ENCODE measurements around the gene TMEM126B. TPM values are rescaled to one million over a fixed set of nuclear protein-coding genes. Genes with fewer than 3 reads are reported as not detected.
A peak's percentile ranks its signal among the peaks of the same experiment; 100 is the strongest.

The TMEM126B gene
- total and polyA plus RNA-seq, 2 of the 13 experiments (the other 11 are each of a cell fraction or from before 2014, with no cell fraction given), result 33.6 to 54.8 TPM

GRCh38 chr11:85664615-85665481, 36.5 kb downstream of the TMEM126B start, which contains the start of gene CREBZF (continued):
- TF ChIP-seq ZFY (CRISPR knock-in tag; IDR thresholded peaks at IDR 0.05) (peak; percentile 100), CBX5 (CRISPR knock-in tag; IDR thresholded peaks at IDR 0.05; ENCODE audit: borderline replicate concordance) (no peak), ZSCAN25 (CRISPR knock-in tag; IDR thresholded peaks at IDR 0.05) (peak; percentile 77; the same call in 1 of the 2 replicates), MBNL3 (CRISPR knock-in tag; conservative IDR thresholded peaks at IDR 0.05) (no peak), MTF1 (CRISPR knock-in tag; IDR thresholded peaks at IDR 0.05) (0 out of 2 replicates have a peak, but pooled peaks have one; percentile 64), FUBP1 (CRISPR knock-in tag; IDR thresholded peaks at IDR 0.05; ENCODE audit: borderline replicate concordance) (no peak), HOXA5 (CRISPR knock-in tag; IDR thresholded peaks at IDR 0.05) (no peak), NR1H2 (CRISPR knock-in tag; IDR thresholded peaks at IDR 0.05; ENCODE audit: borderline replicate concordance, low read depth) (no peak), NR2F6 (IDR thresholded peaks at IDR 0.05) (no peak; the same call in 1 of the 2 replicates), NR2F6 (CRISPR knock-in tag; IDR thresholded peaks at IDR 0.05) (0 out of 2 replicates have a peak, but pooled peaks have one; percentile 5), E2F2 (CRISPR knock-in tag; IDR thresholded peaks at IDR 0.05; ENCODE audit: borderline replicate concordance) (0 out of 2 replicates have a peak, but pooled peaks have one; percentile 77), ZNF766 (CRISPR knock-in tag; IDR thresholded peaks at IDR 0.05; ENCODE audit: borderline replicate concordance) (peak; percentile 54; the same call in 1 of the 2 replicates), SMAD1 (CRISPR knock-in tag; IDR thresholded peaks at IDR 0.05; ENCODE audit: borderline replicate concordance, low read depth) (peak; percentile 67; the same call in 1 of the 2 replicates), SOX5 (CRISPR knock-in tag; IDR thresholded peaks at IDR 0.05; ENCODE audit: borderline replicate concordance) (peak; percentile 8; the same call in 1 of the 2 replicates), DR1 (CRISPR knock-in tag; IDR thresholded peaks at IDR 0.05) (peak; percentile 74), ZNF784 (CRISPR knock-in tag; IDR thresholded peaks at IDR 0.05; ENCODE audit: borderline replicate concordance) (peak; percentile 80; the same call in 1 of the 2 replicates), ZNF563 (CRISPR knock-in tag; IDR thresholded peaks at IDR 0.05) (peak; percentile 75; the same call in 1 of the 2 replicates), MAFF (IDR thresholded peaks at IDR 0.05; ENCODE audit: low read depth, low read length) (peak; percentile 95), ZNF367 (CRISPR knock-in tag; IDR thresholded peaks at IDR 0.05; ENCODE audit: borderline replicate concordance) (no peak), SP2 (CRISPR knock-in tag; IDR thresholded peaks at IDR 0.05) (peak; percentile 75), ZBTB14 (CRISPR knock-in tag; IDR thresholded peaks at IDR 0.05) (peak; percentile 61), ZNF234 (CRISPR knock-in tag; conservative IDR thresholded peaks at IDR 0.05) (peak; percentile 69; the same call in 1 of the 2 replicates), ZNF841 (CRISPR knock-in tag; IDR thresholded peaks at IDR 0.05; ENCODE audit: borderline replicate concordance) (no peak), NR2F2 (IDR thresholded peaks at IDR 0.05; ENCODE audit: borderline replicate concordance, low read depth) (0 out of 2 replicates have a peak, but pooled peaks have one; percentile 12), ISX (CRISPR knock-in tag; conservative IDR thresholded peaks at IDR 0.05) (0 out of 2 replicates have a peak, but pooled peaks have one; percentile 50), NFYC (CRISPR knock-in tag; IDR thresholded peaks at IDR 0.05) (no peak)
